Stimulated activated CD4-positive, alpha-beta T cell treated with anti-CD3 and anti-CD28 coated beads, TNF-alpha, amount 100 ng/mL, for 4 hours (primary cell): ENCODE results near the gene CYB5RL.

Experiments used
- DNase-seq, 3 experiments: peaks; one replicate each; pipeline ENCODE4 v3.0.0-alpha.2; 2020; ENCODE audit warnings: low read depth in 3 of 3

The CYB5RL gene

DNA sequence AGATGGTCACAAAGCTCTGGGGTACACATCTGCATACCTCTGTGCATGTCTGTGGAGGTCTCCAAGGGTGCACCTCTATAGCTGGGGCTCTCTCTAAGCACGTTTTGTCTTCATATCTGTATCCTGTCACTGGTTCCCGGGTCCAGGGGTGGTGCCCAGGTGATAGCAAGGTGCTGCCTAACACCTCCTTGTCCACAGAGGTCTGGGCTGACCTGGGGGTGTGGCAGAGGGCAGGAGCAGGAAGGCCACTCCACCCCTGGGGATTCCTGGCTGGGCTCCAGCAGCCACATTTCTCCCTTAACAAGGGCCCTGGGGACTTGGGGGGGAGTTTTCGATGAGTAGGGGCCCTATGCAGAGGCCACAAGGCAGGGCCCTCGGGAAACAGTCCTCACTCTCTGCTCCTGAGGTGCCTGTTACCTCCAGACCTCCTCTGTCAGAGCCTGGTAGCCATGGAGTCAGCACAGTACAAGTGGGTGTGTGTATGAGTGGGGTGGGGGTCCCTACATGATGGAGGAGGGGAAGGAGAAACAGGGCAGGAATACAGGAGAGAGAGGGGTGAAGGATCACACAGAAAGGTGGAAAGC is 40.0 kb downstream of the CYB5RL start:
- DNase-seq: no peak

DNA sequence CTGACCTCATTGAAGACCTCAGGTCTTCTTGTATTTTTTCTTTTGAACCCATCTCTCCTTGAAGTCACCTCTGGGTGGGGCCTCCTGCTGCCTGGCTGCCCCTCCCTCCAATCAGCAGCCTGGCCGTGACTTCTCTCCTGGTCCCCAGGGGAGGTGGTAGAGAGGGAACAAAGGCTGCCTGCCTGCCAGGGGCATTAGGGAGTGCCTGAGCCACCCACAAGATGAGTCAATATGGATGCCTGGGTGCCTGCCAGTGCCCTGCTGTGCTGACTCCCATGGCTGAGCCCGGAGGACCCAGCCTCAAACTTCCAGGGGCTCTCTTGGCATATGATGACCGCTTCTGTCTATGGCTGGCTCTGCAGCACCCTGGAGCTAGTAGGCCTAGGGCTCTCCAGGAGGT is 41.8 kb downstream of the CYB5RL start:
- DNase-seq: no peak

DNA sequence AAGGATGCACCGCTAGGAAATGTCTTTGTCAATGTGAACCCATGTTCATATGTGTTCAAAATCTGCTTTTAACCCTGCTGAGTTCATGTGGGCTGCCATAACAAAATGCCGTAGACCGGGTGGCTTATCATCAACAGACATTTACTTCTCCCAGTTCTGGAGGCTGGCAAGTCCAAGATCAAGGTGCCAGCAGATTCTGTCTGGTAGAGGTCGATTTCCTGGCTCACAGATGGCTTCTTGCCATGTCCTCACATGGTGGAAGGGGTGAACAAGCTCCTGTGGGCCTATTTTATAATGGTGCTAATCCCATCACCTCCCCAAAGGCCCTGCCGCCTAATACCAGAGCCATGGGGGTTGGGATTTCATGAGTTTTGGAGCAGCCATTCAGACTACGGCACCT is 42.4 kb downstream of the CYB5RL start:
- no peak for DNase-seq

DNA sequence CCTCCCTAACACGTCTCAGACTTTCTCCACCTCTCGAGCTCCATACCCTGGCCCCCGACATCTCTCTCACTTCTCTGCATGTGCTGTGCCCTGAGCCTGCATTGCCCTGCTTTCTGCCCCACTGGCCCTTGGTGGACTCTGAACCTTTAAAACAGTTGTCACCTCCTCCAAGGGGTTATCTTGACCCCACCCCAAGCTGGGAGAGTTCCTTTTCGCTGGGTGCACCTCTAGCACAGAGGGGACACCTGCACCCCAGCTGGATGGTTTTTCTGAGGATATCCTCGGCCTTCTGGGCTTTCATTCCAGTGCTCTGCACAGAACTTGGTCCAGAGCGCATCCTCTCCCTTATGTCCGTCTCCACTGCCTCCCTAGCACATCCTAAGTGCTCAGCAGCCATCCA is 42.8 kb downstream of the CYB5RL start:
- DNase-seq: no peak

DNA sequence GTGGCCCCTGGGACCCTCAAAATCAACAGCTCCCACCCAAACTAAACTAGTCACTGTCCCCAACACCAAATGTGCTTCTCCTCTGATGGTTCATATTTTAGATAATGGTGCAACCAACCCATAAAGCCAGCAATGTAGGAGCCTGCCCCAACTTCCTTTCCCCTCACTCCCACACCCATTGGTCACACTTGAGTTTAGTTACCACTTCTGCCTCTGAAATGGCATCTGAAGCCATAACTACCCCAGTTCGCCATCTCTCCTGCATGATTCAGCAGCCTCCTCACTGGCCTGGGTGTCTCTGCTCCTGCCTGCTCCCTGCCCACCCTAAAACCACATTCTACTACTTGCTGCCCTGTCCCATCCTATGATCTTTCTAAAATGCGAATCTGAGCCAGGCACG is 43.6 kb downstream of the CYB5RL start:
- no peak for DNase-seq

DNA sequence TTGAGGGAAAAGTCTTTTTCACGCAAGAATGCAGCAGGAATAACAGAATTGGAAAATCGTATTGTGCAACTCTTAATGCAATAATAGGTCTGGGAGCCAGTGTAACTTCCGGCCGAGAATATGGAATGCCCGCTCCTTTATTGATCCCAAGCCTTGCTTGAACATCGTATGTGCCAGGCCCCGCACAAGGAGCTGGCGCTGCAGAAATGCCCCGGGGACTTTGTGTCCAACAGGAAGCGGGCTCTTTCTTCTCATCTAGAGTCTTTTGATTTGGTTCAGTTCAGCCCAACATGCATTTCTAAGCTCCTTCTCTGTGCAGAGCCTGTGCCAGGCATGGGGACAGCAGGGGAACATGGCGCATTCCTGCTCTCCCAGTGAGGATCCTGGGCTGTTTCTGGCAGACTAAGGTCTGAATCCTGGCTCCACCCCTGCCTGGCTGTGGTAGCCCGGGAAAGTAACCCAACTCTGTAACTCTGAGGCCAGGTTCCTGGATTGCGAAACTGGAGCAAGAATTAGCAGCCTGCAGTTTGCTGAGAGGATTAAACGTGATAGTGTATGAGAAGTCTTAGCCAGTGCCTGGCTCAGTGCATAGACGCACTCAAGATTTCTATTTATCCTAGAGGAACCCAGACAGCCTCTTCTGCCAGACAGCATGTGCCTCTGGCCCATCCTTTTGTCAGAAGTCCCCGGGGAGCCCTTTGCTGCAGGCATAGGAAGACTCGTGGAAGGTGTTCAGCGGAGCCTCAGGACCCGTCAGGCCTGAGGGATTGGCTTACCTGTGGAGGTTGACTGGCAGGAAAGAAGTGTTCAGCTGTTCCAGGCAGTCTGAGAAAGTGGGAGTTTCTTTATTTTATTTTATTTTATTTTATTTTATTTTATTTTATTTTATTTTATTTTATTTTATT is 46.0 kb downstream of the CYB5RL start:
- DNase-seq: no peak

DNA sequence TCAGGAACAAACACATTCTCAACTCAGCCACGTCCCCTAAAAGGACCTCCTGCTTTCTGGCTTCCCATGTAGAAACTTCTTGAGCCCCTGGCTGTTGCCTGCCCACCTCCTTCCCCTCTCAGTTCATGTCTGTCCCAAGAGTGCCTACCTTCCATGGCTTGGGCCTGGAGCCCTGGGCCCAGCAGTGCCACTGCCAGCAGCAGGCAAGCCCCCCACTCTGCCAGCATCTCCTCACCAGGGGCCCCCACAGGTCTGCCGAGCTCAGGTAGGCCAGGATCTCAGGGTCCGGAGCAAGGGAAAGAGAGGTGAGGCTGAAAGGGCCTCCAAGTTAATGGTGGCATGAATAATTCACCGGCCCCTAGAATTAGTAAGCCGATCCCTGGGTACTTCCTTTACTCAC is 47.1 kb downstream of the CYB5RL start, which contains the start of gene CDCP2:
Gene CDCP2, minus strand, starts transcription at position 305 of the 400 bp plus-strand sequence. Its CDS starts 78 bp downstream, at position 227.
- no peak for DNase-seq

DNA sequence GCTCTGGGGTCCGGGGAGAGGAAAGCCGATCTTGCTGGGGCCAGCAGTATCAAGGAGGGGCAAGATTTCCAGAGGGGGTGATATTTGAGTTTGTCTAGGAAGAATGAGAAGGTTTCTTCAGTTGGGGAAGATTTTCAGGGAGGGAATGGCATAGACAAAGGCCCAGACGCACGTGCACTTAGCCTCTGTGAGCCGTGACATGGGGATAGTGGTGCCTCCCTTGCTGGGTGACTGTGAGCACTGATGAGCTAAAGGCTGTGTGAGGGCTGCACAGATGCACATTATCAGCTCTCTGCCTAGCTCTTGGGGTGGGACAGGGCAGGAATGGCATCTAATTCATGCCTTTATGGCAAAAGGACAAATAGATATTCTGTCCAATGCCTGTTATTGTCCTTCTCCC is 48.8 kb downstream of the CYB5RL start:
- no peak for DNase-seq
